OCI-LY7 (cell line): Measurements from ENCODE around the gene OTUD3. TPM values are rescaled to one million over a fixed set of nuclear protein-coding genes. Genes with fewer than 3 reads are reported as not detected.

Source experiments
- BruUV-seq: library from RNA; stranded (reverse); fragments of 400-500 nt; replicated peaks from 2 replicates; lab custom pipeline; 2021; lab: Mats Ljungman, UMichigan
- CTCF ChIA-PET: fragments of 300-600 bp; sonication (Branson Sonifier 250); formaldehyde crosslinking; loops from one replicate; lab custom pipeline; 2022; ENCODE audit warnings: antibody characterized with exemption; ENCODE audit not compliant: unreplicated experiment; lab: Charles Lee
- POLR2A ChIA-PET: fragments of 300-600 bp; sonication (Branson Sonifier 250); formaldehyde crosslinking; loops from one replicate; lab custom pipeline; 2022; ENCODE audit warnings: antibody characterized with exemption; lab: Charles Lee
- DNase-seq: peaks from one replicate; pipeline ENCODE4 v3.0.0-alpha.2; 2015; ENCODE audit warnings: low spot score
- H2AFZ ChIP-seq: fragments of 200-600 bp; sonication (generic), shearing (Covaris generic); 2 replicates; pipeline ENCODE4 v1.6.1; 2014; ENCODE audit warnings: mild to moderate bottlenecking, antibody characterized with exemption, low read length, moderate library complexity
- H3K27ac ChIP-seq: fragments of 200-600 bp; sonication (generic); 2 replicates; pipeline ENCODE4 v1.5.1; 2014; ENCODE audit warnings: mixed run types, low read depth, mild to moderate bottlenecking, moderate library complexity, low read length, inconsistent platforms; ENCODE audit not compliant: poor library complexity, severe bottlenecking
- H3K36me3 ChIP-seq: fragments of 200-600 bp; sonication (generic); 2 replicates; pipeline ENCODE4 v1.6.1; 2014; ENCODE audit warnings: mild to moderate bottlenecking, antibody characterized with exemption, low read length, moderate library complexity, mixed read lengths; ENCODE audit not compliant: insufficient read depth
- H3K4me1 ChIP-seq: fragments of 200-600 bp; sonication (generic); 2 replicates; pipeline ENCODE4 v1.5.1; 2014; ENCODE audit warnings: mild to moderate bottlenecking, low read length; ENCODE audit not compliant: insufficient read depth, poor library complexity, severe bottlenecking
- H3K4me2 ChIP-seq: fragments of 200-600 bp; sonication (generic); 2 replicates; pipeline ENCODE4 v1.6.1; 2014; ENCODE audit warnings: mild to moderate bottlenecking, low read length
- H3K4me3 ChIP-seq: fragments of 200-600 bp; sonication (generic); 2 replicates; pipeline ENCODE4 v1.5.1; 2014; ENCODE audit warnings: mild to moderate bottlenecking, low read depth, low read length; ENCODE audit not compliant: poor library complexity, severe bottlenecking
- H3K79me2 ChIP-seq: fragments of 200-600 bp; sonication (generic); 2 replicates; pipeline ENCODE4 v1.6.1; 2016; ENCODE audit warnings: low read depth, mild to moderate bottlenecking, low read length, moderate library complexity, mixed read lengths; ENCODE audit not compliant: insufficient read depth
- H3K9me2 ChIP-seq: fragments of 200-600 bp; sonication (generic); 2 replicates; pipeline ENCODE4 v1.6.1; 2016; ENCODE audit warnings: mild to moderate bottlenecking, low read length, mixed read lengths; ENCODE audit not compliant: insufficient read depth
- H3K9me3 ChIP-seq: fragments of 200-600 bp; sonication (generic); 2 replicates; pipeline ENCODE4 v1.6.1; 2014; ENCODE audit warnings: mild to moderate bottlenecking, mixed run types, low read length, mixed read lengths
- H4K20me1 ChIP-seq: fragments of 200-600 bp; sonication (generic); 2 replicates; pipeline ENCODE4 v1.6.1; 2014; ENCODE audit warnings: mild to moderate bottlenecking, antibody characterized with exemption, low read length, moderate library complexity, mixed read lengths; ENCODE audit not compliant: insufficient read depth
- EZH2phosphoT487 ChIP-seq: fragments of 200-600 bp; sonication (generic); IDR thresholded peaks from 2 replicates; pipeline ENCODE4 v1.6.1; 2018; ENCODE audit warnings: low read depth, borderline replicate concordance, mild to moderate bottlenecking, mixed run types, antibody characterized with exemption, low read length, moderate library complexity, mixed read lengths
- intact Hi-C: fragments of 100-400 bp; cut with micrococcal nuclease; formaldehyde crosslinking; loops from one replicate; pipeline ENCODE4 v1.10.0; 2022; ENCODE audit not compliant: unreplicated experiment
- total RNA-seq, 2 experiments: library from RNA; depleted of rRNA in 1 of 2; stranded (reverse); fragments of >200 nt in 1 of 2; shearing (Covaris generic) in 1 of 2; gene quantifications; 2 replicates each; pipeline ENCODE4 v1.2.3, GENCODE V29; 2014 to 2022
- TF ChIP-seq, protein P1 (sequence below): fragments of 200-600 bp; sonication (generic); conservative IDR thresholded peaks from 2 replicates; pipeline ENCODE4 v1.5.1; 2014; ENCODE audit warnings: mild to moderate bottlenecking, antibody characterized with exemption, low read length, moderate library complexity, mixed read lengths

Gene OTUD3
- total RNA-seq, 2 experiments from 2014 or later, result 7.3 to 14.7 TPM

DNA sequence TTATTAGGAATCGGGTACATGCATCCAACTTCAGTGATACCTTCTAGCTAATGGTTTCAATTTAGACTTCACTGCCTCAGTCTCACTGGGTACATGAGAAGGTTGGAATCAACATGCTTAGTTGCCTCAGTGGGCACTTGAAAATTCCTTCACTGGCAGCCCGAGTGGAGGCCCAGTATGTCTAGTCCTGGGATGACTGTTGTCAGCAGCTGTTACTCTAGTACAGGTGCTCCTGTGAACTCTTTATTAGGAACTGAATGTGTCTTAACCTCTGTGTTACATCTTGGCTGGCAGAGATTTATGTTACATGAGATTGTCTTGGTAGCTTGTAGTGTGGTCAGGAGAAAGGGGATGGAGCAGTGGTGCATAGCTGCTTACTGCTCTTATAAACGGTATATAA, 27.8 kb downstream of the OTUD3 start:
- intact Hi-C loops, result no loop called here
- Histone ChIP-seq H4K20me1 (no peaks in the 10 kb centered on the region), H3K4me3 (no peak overlapping the region), H3K4me2 (no peak overlapping the region), H3K9me3 (no peaks in the 10 kb centered on the region), H3K9me2 (no peaks in the 10 kb centered on the region), H2AFZ (no peak overlapping the region), H3K79me2 (no peaks in the 10 kb centered on the region), H3K27ac (no peak overlapping the region), H3K4me1 (no peaks in the 10 kb centered on the region), H3K36me3 (peaks cover 91% of the 10 kb centered on the region)
- ChIA-PET POLR2A (interaction anchor here (0.7 to 1.7 kb wide), 3 partner anchors 20 to 70 kb away, joined by 3 to 5 read pairs (median 3); no protein-coding TSS in a partner anchor), CTCF (no interaction called here)
- no peak for TF ChIP-seq EZH2phosphoT487
- TF ChIP-seq, protein P1, sequence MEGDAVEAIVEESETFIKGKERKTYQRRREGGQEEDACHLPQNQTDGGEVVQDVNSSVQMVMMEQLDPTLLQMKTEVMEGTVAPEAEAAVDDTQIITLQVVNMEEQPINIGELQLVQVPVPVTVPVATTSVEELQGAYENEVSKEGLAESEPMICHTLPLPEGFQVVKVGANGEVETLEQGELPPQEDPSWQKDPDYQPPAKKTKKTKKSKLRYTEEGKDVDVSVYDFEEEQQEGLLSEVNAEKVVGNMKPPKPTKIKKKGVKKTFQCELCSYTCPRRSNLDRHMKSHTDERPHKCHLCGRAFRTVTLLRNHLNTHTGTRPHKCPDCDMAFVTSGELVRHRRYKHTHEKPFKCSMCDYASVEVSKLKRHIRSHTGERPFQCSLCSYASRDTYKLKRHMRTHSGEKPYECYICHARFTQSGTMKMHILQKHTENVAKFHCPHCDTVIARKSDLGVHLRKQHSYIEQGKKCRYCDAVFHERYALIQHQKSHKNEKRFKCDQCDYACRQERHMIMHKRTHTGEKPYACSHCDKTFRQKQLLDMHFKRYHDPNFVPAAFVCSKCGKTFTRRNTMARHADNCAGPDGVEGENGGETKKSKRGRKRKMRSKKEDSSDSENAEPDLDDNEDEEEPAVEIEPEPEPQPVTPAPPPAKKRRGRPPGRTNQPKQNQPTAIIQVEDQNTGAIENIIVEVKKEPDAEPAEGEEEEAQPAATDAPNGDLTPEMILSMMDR, result no peak
- no peak for DNase-seq
- no TSS peak for BruUV-seq

DNA sequence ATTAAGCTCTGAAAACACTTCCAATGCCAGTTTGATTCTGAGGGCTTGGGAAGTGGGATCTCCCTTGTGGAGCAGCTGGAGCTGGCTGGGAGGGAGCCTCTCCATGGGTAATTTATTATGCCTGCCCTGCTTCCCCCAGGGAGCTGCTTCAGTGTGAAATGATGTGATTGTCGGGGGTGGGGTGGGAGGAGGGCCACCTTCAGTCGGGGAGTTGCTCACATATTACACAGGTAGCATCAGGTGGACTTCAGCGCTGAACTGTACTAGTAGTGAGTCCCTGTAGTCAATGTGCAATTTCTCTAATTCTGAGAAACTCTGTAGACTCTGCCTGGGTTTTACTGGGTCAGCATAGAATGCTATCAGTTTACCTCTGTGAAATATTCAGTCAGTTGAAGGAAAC, 28.5 kb downstream of the OTUD3 start:
- Histone ChIP-seq H3K79me2 (no peaks in the 10 kb centered on the region), H3K27ac (no peak overlapping the region), H3K4me2 (no peak overlapping the region), H2AFZ (no peak overlapping the region), H3K9me3 (no peaks in the 10 kb centered on the region), H3K9me2 (no peaks in the 10 kb centered on the region), H4K20me1 (no peaks in the 10 kb centered on the region), H3K4me3 (no peak overlapping the region), H3K4me1 (no peaks in the 10 kb centered on the region), H3K36me3 (peaks cover 85% of the 10 kb centered on the region)
- no TSS peak for BruUV-seq
- DNase-seq, result no peak
- POLR2A ChIA-PET, result interaction anchor here (0.7 to 1.7 kb wide), 4 partner anchors 19 to 99 kb away, joined by 3 to 5 read pairs (median 3); no protein-coding TSS in a partner anchor
- CTCF ChIA-PET, result no interaction called here
- TF ChIP-seq, protein P1, result no peak
- no peak for TF ChIP-seq EZH2phosphoT487
- intact Hi-C loops, result no loop called here

DNA sequence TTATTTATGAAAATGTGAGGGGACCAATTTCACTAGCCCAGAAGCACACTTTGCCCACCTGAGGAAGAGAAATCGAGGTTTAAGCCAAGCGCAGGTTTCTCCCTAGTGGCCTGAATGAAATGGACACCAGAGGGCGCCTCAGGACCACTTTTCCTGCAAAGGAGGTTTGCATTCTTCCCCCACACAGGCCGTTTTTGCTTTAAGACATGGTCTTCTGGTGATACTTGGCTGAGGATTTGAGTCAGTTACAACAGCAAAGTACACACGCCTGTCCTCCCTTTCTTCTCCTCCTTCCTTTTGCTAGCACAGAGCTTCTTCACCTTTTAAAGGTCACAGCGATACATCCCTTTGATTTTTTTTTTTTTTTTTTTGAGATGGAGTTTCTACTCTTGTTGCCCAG, 35.9 kb downstream of the OTUD3 start:
- intact Hi-C loops, result loop anchor here (1.0 to 5.0 kb wide), 4 partner anchors 184 to 574 kb away; no protein-coding TSS in a partner anchor
- ChIA-PET POLR2A (interaction anchor here (0.6 kb wide), 1 partner anchor 234 kb away, joined by 3 read pairs; no protein-coding TSS in a partner anchor), CTCF (interaction anchor here (0.6 to 1.0 kb wide), 2 partner anchors 177 to 235 kb away, joined by 4 read pairs; no protein-coding TSS in a partner anchor)
- H4K20me1 ChIP-seq, result no peaks in the 10 kb centered on the region
- no peak overlapping the region for H2AFZ ChIP-seq
- no peak overlapping the region for H3K27ac ChIP-seq
- DNase-seq, result peak; percentile 86
- H3K4me3 ChIP-seq, result no peak overlapping the region
- no peaks in the 10 kb centered on the region for H3K4me1 ChIP-seq
- no peaks in the 10 kb centered on the region for H3K9me3 ChIP-seq
- H3K4me2 ChIP-seq, result no peak overlapping the region
- BruUV-seq, result no TSS peak
- no peak for TF ChIP-seq EZH2phosphoT487
- TF ChIP-seq, protein P1, result peak; percentile 96
- no peaks in the 10 kb centered on the region for H3K79me2 ChIP-seq
- H3K36me3 ChIP-seq, result peaks cover 14% of the 10 kb centered on the region; the same call in 1 of the 2 replicates
- H3K9me2 ChIP-seq, result no peaks in the 10 kb centered on the region
